CD4-positive, alpha-beta T cell treated with Interferon gamma for 1 hour (primary cell): ENCODE measurements around the gene VWA8.

Source experiments
- DNase-seq: peaks from one replicate; pipeline ENCODE4 v3.0.0-alpha.2; 2020

Gene VWA8

GRCh38 chr13:41960637-41961465 is at the start of gene VWA8:
Gene VWA8, minus strand, starts transcription at chr13:41961109. Its CDS starts 94 bp downstream, at chr13:41961015.
- DNase-seq = peak; percentile 79

- no peak for DNase-seq
These were observed 48.1 kb upstream of the VWA8 start for GRCh38 chr13:42009057-42009456.

- DNase-seq = no peak
These were observed 46.9 kb upstream of the VWA8 start for GRCh38 chr13:42007844-42008243.

GRCh38 chr13:42002066-42002465 is 41.2 kb upstream of the VWA8 start:
- DNase-seq = no peak

GRCh38 chr13:42001580-42001979 is 40.7 kb upstream of the VWA8 start:
- no peak for DNase-seq

DNA sequence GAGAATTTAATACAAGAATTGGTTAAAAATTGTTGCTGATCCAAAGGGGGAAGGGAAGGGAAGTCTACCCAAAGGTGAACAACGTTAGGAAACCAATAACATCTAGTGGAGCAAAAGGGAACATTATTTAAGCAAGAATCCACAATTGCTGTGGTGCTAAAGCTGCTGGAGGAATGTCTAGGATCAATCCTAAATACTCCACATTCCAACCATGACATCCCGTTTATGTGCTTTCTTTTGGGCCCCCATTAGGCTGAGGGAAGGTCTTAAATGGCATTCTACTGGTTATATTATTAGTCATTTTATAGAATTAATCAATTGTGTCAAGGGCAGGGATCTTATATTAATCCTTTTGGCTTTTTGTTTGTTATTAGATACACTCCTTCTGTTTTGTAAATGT is 39.9 kb upstream of the VWA8 start:
- DNase-seq = no peak

GRCh38 chr13:41997396-41997795 is 36.5 kb upstream of the VWA8 start:
- no peak for DNase-seq

DNA sequence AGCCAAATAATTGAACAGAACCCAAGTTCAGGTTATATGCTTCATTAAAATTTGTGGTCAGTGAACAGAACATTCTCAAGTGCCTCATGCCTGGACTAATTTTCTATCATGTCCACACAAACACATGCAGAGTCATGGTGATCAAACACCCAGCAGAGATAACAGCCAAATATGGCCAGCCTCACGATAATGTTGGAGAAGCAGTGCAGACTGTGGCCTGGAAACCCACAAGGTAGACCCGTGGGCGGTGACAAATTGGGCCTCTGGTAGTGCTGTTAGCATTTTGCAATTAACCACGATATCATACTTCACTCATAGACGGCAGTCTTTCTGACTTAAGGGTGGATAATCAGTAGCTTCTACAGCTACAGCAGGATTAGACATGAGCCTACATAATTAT is 35.0 kb upstream of the VWA8 start:
- DNase-seq = peak; percentile 1

- DNase-seq = no peak
These were observed 34.4 kb upstream of the VWA8 start for GRCh38 chr13:41995336-41995735.

GRCh38 chr13:41994696-41995095 is 33.8 kb upstream of the VWA8 start:
- DNase-seq = no peak

GRCh38 chr13:41991936-41992335 is 31.0 kb upstream of the VWA8 start:
- DNase-seq = no peak

DNA sequence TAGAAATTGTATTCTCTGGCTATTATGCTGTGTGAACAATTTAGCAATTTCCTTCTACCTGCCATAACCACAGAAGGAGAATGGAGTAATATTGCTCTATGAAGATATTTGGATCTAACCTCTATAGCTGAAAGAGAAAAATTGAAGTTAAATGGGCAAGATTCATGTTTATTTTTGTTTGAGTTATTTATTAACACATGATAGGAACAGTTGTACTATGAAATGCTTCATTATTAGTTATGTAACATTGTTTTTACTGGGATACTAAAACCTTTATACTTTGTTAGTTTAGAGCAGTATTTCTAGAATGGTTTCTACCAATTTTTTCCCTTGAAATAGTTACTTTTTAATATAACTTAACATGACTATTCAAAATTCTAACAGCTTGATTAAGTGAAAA is 27.3 kb upstream of the VWA8 start:
- DNase-seq = no peak

DNA sequence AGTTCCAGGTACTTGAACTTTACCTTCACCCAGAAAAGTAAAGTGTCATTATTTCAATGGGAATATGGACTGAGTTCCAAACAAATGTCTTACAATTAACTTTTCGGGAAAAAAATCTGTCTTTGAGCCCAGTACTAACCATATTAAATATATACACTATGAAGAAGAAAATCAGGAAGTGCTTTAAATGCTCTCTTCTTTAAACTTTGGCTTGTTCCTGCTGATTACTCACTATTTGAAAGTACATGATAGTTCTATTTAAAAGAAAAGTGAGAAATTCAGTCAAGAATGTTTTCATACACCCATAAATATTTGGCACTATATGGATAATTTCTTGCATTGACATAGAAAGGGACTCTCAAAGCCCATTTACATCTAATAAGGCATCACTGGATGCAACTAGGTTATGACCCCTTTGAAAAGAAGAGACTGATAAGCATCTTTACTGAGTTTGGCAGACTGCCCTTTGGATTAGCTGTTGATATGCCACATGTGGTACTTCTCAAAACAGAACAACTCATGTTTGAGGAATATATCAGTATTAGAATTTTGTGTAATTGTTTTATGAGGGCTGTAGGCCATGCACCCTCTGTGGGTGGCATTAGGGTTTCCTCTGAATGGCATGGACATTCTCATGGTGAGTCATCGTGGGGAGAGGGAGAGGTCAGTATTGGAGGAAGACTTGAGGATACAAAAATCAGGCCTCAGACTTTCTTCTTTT is 25.0 kb upstream of the VWA8 start:
- DNase-seq = no peak

DNA sequence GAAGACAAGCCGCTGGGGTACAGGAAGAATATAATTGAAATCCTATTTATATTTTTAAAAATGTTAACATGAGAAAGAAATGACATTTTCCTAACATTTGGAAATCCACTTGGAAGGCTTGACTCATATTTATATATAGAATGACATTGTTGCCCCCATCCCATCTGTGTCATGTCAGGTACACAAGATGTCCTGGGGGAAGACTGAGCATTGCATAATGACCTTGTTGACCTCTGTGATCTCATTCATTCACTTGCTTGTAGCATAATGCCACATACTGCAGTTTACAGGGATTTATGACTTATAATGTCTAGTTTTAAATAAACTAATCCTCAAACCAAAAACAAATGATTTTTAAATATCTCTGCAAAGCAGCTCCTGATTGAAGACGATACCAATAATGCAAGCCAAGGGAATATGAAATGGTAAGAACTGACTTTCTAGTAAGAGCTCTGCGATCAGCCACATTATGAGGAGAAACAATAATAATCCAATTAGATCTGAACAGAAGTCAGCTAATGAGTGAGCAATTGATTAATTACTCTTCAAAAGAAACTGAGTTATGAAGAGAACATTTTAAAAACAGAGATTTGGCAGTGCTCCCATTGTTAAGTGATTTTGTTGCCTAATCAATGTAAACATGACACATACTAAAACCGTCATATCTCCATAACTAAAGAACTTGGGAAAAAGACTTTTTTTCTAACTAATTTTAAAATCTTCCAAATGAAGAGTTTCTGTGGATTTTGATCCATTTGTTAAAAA is 21.2 kb upstream of the VWA8 start:
- no peak for DNase-seq

DNA sequence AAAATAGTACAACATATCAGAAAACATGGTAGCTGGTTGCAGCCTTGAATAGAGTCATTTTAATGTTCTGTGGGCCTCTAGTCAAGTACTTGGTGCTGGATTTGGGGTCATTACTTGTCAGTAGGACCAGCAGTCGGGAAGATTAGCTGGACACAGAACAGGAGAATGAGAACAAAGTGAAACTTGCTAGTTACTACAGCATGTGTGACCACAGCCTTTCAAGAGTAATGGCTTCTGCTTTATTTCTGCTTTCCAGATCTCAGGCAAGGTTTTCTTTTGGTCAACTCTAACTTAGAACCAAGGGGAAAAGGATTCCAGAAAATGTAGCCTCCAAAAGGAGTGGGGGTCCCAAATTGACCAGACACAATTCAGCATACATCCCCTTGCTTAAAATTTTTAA is 17.1 kb upstream of the VWA8 start:
- no peak for DNase-seq

- no peak for DNase-seq
These were observed 15.6 kb upstream of the VWA8 start for GRCh38 chr13:41976476-41976875.

DNA sequence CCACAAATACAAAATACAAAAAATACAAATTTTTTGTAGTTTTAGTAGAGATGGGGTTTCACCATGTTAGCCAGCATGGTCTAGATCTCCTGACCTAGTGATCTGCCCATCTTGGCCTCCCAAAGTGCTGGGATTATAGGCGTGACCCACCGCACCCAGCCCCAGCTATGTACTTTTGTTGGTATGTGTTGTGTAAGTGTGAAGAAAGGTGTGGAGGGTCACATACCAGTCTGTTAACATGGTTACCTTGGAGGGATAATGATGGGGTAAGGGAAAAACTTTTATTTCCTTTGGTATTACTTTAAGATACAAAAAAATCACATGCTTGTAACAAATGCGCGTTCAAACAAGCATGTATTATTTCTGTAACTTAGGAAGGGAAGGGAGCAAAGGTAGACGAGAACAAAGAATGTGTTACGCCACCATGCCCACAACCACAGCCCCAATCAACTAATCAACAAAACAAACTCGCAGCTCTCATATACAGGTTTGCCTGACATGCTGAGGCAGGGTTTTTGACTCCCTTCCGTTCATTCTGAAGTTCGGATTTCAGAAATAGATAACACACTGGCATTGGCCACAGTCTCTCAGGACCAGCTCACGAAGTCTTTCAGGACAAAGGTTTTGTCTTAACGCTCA is 13.5 kb upstream of the VWA8 start:
- peak; percentile 3 for DNase-seq

DNA sequence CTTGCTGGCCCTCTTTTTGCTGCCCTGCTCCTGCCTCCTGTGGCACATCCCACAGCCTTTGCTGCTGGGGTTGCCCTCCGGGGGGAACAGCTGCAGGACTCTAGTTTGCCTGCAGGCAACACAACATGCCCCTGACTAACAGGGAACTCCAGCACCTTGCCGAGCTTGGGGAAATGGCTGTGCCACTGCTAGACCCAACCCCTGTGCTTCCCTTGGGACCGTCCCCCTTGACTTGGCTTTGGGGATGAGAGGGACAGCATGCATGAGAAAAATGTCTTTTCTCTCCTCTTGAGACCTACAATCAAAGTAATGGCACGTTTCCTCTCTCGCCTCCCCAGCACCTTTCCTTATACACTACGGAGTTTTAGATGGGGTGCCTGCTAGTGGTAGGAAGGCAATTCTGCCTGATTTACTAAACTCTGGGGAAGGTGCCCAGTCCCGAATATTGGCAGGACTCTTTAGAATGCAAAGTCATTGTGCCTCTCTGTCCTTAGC is 12.4 kb upstream of the VWA8 start:
- DNase-seq = no peak

DNA sequence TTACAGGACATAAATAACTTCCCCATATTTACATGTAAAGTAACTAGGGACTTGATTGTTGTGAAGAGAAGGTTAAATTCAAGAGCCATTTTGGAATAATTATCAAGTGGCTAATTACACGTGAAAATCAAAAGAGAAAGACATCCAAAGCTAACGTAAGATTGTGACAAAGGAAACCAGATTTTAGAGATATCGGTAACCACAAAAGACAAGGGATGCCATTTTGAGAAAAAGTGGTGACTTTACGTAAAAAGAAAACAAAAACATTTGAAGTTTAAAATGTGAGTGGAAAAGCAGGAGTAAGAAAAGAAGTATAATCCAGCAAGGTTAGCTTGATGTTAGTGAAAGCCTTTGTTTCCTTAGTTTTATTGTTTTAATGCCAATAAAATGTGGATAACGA is 10.9 kb upstream of the VWA8 start:
- DNase-seq = no peak

DNA sequence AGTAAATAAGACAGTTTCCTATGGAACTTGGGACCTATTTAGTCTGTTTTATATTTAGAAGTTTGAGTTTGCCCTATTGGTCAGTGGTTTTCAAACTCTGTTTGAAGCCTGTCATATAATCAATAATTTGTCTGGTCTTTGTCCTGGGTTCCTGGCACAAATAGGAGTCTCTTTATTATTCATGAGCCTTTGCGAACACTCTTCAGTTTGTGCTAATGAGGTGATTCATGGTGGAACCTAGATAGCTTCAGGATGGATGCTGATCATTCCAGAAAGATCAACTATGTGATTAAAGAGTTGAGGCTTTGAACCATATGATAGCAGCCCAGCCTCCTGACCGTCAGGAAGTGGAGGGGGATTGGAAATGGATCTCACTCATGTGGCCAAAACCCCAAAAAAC is 10.0 kb upstream of the VWA8 start:
- DNase-seq = no peak

DNA sequence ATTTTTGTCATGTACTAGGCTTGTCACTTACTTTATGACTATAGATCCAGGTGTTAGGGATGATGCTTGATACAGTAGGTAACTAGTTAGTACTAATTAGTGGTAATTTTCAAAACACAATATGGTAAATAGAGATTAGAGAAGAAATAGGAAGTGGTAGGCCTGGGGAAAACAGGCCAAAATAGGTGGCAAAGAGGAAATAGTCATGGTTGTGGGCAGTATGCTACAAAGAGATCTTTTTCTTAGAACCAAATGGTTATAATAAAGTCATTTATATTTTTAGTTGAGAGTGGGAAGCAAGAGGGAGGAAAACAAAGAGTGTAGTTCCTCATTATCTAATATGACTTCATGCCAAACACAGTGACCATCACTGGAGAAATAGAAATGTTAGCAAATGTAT is 9.1 kb upstream of the VWA8 start:
- no peak for DNase-seq

DNA sequence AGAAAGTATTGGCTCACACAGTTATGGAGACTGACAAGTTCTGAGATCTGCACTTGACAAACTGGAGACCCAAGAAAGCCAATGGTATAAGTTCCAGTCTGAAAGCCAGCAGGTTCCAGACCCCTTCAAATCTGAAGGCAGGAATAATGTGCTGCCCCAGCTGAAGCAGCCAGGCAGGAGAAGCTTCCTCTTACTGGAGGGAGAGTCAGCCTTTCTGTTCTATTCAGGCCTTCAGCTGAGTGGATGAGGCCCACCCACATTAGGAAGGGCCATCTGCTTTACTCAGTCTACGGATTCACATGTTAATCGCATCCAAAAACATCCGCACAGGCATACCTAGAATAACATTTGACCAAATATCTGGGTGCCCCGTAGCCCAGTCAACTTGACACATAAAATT is 8.2 kb upstream of the VWA8 start:
- DNase-seq = no peak

- no peak for DNase-seq
These were observed 5.8 kb upstream of the VWA8 start for GRCh38 chr13:41966671-41967070.
